Measurements from ENCODE around the gene ACP7. TPM values are rescaled to one million over a fixed set of nuclear protein-coding genes. Genes with fewer than 3 reads are reported as not detected.
A peak's percentile ranks its signal among the peaks of the same experiment; 100 is the strongest.

ACP7 gene
- total and polyA plus RNA-seq, 2 of the 8 experiments (the other 6 are each of a cell fraction or from before 2014, with no cell fraction given): 0.27 to 0.50 TPM

DNA sequence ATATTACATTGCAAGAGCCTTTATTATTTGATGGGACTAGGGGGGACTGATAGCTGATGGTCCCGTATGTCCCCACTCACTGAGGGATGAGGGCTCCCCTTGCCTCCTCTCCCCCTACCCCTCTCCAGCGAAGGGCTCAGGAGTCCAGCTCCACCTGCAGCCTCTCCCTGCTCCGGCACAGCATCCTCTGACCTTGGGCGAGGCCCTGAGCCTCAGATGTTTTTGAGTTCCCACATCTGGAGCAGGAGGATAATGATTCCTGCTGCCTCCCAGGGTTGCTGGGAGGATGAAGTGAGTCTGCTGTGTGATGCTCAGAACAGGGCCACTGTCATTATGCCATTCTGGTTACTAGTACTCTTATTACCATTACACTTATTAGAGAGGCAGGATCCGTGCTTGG lies 56.4 kb downstream of the ACP7 start:
- peaks cover 24 to 61% (median 46%) of the 10 kb centered on the region in 4 experiments for H3K4me1 ChIP-seq (replicated peaks in 1 of 4; ENCODE audit: control insufficient read depth in 3 of 4, insufficient read depth in 4 of 4, low read length in 3 of 4)

More for the DNA sequence above, 56.4 kb downstream of the ACP7 start:
- no peak overlapping the region; the same call in 1 of the 2 replicates for H2BK15ac ChIP-seq (ENCODE audit: low read length)
- H3K4me3 ChIP-seq (ENCODE audit: extremely low read depth in 1 of 4, insufficient read depth in 2 of 4, low read depth in 3 of 4, low read length in 4 of 4): no peak overlapping the region
- 0 out of 2 replicates have a peak overlapping the region, but pooled peaks have one; percentile 10 for H2BK12ac ChIP-seq (ENCODE audit: low read depth, low read length)
- FAIRE-seq (no peak), DNase-seq (ENCODE audit: low read depth in 1 of 2, low spot score in 2 of 2) (no peak)
- H3K79me1 ChIP-seq (ENCODE audit: low read depth, low read length): peaks cover 38% of the 10 kb centered on the region
- H3K14ac ChIP-seq (ENCODE audit: insufficient read length): no peak overlapping the region
- ChIA-PET POLR2A (ENCODE audit: partially characterized antibody) (interaction anchor here (1.6 to 2.2 kb wide), 3 partner anchors 10 to 27 kb away, joined by 4 to 9 read pairs (median 9); partner anchors contain the start of gene PAK4), CTCF (ENCODE audit: partially characterized antibody) (interaction anchor here (0.6 to 1.4 kb wide), 6 partner anchors 10 to 394 kb away, joined by 3 to 6 read pairs (median 4); no protein-coding TSS in a partner anchor)
- peak overlapping the region in 1 of 4 experiments; percentile 5; a peak in 1 of 7 replicates for H3K9ac ChIP-seq (replicated peaks in 1 of 4; ENCODE audit: extremely low read depth in 1 of 4, low read depth in 3 of 4, low read length in 3 of 4)
- no peak overlapping the region for H2AK5ac ChIP-seq (ENCODE audit: low read depth, low read length)
- WGBS, 2 experiments (ENCODE audit: extremely low coverage in 1 of 2, insufficient coverage in 1 of 2, insufficient read length in 1 of 2, insufficient replicate concordance in 2 of 2, low coverage in 1 of 2, low lambda C conversion rate in 2 of 2, missing lambda C conversion rate in 1 of 2): 60% methylated on average over 5 of the region's 5 CpGs; no CpG with 5 or more reads in 1 of the 2 experiments
- no peak overlapping the region for H4K5ac ChIP-seq (ENCODE audit: insufficient read length, low read depth, low read length)
- no peaks in the 10 kb centered on the region for H3K27me3 ChIP-seq (replicated peaks in 1 of 4; ENCODE audit: control insufficient read depth in 3 of 4, extremely low read depth in 1 of 4, insufficient read depth in 3 of 4, low read length in 3 of 4)
- no peak overlapping the region for H3K23ac ChIP-seq (ENCODE audit: insufficient read length)
- no peak overlapping the region for H3K27ac ChIP-seq (ENCODE audit: low read depth, low read length)
- peak overlapping the region; percentile 27; the same call in 1 of the 2 replicates for H2BK20ac ChIP-seq (ENCODE audit: low read length)
- no peaks in the 10 kb centered on the region for H3K36me3 ChIP-seq (ENCODE audit: control insufficient read depth in 2 of 4, insufficient read depth in 4 of 4, low read length in 3 of 4)
- TF ChIP-seq BCL11A (IDR thresholded peaks at IDR 0.05; ENCODE audit: low read depth in 2 of 2, low read length in 2 of 2) (no peak), SAP30 (IDR thresholded peaks at IDR 0.05; ENCODE audit: insufficient read depth, insufficient replicate concordance, low read length) (no peak), TBP (IDR thresholded peaks at IDR 0.05; ENCODE audit: low read depth, low read length) (no peak), RBBP5 (IDR thresholded peaks at IDR 0.05; ENCODE audit: borderline replicate concordance, low read depth, low read length) (no peak), CBX5 (IDR thresholded peaks at IDR 0.05; ENCODE audit: low read depth, low read length) (no peak), BRCA1 (IDR thresholded peaks at IDR 0.05; ENCODE audit: low read depth, low read length) (no peak), CREB1 (IDR thresholded peaks at IDR 0.05) (no peak), PHF8 (conservative IDR thresholded peaks at IDR 0.05; ENCODE audit: low read depth, low read length) (no peak), ASH2L (IDR thresholded peaks at IDR 0.05; ENCODE audit: low read length) (no peak), BACH1 (IDR thresholded peaks at IDR 0.05; ENCODE audit: low read length) (no peak)
- H3K4ac ChIP-seq (replicated peaks; ENCODE audit: insufficient read length, low read depth, low read length): no peak overlapping the region
- peak overlapping the region in 1 of 2 experiments; percentile 68; a peak in 2 of 4 replicates for H3K4me2 ChIP-seq (ENCODE audit: insufficient read depth in 1 of 2, low read depth in 2 of 2, low read length in 2 of 2)
- peaks cover 2 to 83% of the 10 kb centered on the region in 2 experiments; a peak in 3 of 4 replicates for H3K79me2 ChIP-seq (ENCODE audit: control insufficient read depth in 1 of 2, insufficient read depth in 2 of 2, low read length in 2 of 2)
- H3K23me2 ChIP-seq (ENCODE audit: low read depth, low read length): no peaks in the 10 kb centered on the region; the same call in 1 of the 2 replicates
- H3K56ac ChIP-seq (replicated peaks; ENCODE audit: insufficient read length, low read depth, low read length): no peak overlapping the region
- peak overlapping the region; percentile 18; the same call in 1 of the 2 replicates for H4K8ac ChIP-seq (ENCODE audit: extremely low read depth, insufficient read depth, low read length)
- H4K91ac ChIP-seq (replicated peaks; ENCODE audit: insufficient read length, low read length): no peak overlapping the region
- H2AFZ ChIP-seq (ENCODE audit: low read length): no peak overlapping the region
- no peaks in the 10 kb centered on the region for H3K9me3 ChIP-seq (ENCODE audit: insufficient read depth in 2 of 2, low read depth in 1 of 2, low read length in 1 of 2)
- peaks cover 2 to 8% of the 10 kb centered on the region in 2 experiments for H4K20me1 ChIP-seq (replicated peaks in 1 of 2; ENCODE audit: control insufficient read depth in 1 of 2, insufficient read depth in 2 of 2, low read length in 2 of 2)
- 0 out of 2 replicates have a peak overlapping the region, but pooled peaks have one; percentile 55 for H2BK5ac ChIP-seq (ENCODE audit: low read depth, low read length)
- no peak overlapping the region for H2BK120ac ChIP-seq (replicated peaks; ENCODE audit: low read depth, low read length)
- H3K18ac ChIP-seq (ENCODE audit: extremely low read depth, low read length): 0 out of 2 replicates have a peak overlapping the region, but pooled peaks have one; percentile 25
